ENCODE measurements around the gene CASZ1.

Gene CASZ1

DNA sequence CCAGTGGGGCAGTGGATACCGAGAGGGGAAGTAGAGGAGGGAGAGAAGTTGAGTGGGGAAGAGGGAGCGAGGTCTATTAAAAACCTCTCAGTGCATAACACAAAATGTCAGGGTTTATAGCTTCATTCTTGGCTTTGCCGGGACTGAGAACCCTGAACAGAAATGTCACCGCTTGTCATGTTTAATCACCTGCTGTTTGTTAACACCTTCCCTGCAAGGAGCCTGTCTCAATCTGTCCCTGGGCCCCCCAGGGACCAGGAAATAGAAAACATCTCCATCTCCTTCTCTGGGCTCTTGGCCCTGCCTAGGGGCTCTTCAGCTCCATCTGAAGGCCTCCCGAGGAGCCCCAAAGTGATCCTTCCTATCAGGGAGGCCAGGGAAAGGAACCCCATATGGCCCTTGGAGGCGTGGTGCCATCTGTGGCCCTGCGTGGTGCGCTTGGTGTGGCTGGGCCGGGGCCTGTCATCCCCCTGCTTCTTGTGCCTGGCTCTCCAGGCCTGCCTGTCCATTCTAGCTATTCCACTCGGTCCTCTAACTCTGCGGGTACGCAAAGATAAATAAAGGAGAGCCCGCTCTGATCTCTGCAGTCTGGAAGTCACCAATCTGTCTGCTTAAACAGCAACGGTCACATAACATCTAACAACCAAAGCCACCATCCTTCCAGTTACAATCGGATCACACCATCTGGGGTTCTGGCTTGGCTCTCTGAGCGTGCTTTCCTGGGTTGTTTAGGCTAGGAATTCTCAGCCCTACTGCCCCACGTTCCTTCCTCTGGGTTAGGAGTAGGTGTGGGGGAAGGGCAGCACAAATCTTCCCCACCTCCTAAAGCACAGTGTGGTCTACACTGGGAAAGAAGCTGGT is 113.8 kb downstream of the CASZ1 start:
- DNase-seq: no peak

DNA sequence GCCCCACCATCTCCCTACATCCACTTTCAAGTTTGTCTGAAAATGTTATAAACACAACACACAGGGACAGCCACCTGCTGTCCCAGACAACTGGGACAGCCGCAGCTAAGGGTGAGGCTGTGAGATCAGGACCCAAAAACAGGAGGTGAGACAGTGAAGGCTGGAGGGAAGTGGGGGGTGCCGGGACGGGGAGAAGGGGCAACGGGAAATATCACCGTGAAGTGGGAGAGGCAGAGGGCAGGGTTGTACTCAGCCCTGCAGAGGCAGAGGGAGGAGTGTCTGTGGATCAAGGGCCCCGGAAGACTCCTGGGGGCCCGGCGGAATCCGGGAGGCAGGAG is 114.4 kb downstream of the CASZ1 start:
- no peak for DNase-seq

DNA sequence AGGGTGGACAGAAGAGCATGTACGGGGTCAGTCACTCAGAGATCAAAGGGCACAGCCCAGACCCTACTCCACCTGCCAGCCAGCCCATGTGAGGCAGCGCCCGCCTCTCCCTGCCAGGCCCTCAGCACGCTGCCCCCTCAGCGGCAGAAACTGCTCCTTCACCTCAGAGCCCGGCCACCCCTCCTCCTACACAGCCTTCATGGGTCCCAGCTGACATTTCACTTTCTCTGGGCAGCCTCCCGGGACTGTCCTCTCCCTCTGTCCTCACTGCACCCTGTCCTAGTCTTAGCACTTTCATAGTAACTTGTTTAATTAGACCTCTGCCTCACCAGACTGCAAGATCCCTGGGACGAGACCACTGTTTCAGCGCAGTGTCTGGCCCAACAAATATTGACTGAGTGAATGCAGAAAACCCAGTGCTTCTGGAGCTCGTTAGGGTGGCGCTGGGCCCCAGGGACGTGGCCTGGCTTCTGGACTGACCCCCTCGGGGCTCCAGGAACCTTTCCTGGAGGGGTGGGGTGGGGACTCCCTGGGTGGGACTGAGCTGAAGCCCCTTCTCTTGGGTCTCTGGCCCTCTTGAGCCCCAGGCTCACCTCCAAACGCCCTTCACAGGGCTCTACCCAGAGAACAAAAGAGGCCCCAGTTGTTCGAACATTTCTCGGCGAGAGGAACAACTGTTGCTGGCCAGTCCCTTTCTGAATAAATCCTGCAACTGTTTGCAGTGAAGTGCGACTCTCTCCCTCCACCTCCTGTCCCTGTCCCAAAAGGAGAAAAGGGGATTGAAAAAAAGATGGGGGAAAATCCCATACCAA is 114.9 kb downstream of the CASZ1 start:
- no peak for DNase-seq

DNA sequence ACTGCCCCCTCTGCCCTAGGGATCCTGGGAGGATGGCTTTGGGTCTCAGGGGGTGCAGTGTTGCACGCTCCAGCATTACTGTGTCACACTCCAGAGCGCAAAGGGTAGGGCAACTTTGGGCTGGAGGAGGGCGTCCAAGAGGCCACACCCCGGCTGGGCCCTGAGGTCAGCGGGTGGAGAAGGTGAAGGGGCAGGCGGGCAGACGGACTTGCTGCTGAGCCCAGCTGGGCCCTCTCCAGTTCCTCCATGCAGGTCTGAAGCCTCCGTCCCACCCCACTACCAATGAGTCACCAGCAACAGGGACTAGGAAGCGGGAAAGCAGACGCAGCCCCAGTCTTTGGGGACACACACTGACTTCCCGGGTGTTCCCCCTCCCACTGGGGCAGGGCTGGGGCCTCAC is 116.0 kb downstream of the CASZ1 start:
- no peak for DNase-seq

DNA sequence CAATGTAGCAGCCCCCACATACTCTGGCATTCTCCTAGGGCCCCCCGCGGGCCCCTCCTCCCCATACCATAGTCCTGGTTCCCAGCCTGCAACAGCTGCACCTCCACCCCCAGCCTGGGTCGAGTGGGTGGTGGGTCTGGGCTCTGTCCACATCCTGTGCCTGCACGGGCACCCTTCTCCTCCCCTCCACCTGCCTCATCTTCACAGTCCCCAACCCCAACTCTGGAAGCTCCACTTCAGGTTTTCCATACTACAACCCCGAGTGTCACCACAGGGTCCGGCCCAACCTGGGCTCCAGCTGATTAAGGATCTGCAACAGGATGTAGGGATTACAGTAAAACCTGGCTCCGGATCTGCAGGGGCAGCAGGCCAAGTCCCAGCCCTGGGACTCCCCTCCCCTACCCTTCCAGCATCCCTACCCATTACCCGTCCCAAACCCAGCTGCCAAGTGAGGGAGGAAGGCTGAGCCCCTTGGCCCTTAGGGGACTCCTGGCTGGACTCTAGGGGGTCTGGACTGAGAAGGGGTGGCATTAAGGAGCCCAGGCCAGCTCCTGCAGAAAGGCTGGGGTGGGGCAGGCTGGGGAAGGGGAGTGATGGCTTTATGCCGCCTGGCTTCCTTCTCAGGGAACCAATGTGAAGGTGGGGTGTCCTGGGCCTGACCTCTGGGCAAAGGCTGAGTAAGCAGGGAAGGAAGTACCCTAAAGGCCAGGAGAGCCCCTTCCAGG is 116.8 kb downstream of the CASZ1 start:
- DNase-seq: no peak

DNA sequence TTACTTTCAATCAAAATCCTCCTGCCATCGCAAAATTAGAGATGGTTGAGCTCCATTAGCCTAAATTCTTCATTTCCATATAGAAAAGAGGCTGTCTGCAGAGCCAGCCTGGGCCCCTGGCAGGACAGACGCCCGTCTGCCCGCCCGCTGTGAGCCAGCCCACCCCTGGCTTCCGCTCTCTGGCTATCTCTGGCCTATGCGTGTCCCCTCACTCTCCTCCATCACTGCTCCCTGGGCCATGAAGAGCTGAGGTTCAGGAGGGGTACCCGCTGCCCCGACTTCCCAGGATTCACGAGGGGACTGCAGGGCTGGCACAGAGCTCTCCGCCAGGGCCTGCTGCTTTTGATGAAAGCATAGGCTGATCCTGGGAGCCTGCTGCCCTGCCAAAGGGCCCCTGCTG is 117.6 kb downstream of the CASZ1 start:
- DNase-seq: no peak

DNA sequence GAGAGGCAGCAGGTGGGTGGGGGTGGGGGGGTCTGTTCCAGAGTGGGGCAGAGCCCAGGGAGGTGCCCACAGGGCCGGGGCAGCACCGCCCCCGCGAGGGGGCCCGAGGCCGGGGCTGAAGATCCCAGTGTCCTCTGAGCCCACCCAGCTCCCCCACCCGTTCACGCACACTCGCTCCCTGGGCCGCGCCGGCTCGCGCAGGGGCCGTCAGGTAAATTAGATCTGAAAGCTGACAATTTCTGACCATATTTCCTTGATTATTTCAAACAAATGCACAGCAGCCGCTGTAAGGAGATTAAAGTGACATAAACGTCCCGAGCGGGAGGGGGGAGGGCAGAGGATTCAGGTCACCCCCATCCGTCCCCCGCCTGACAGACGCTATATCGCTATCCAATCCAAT is 118.0 kb downstream of the CASZ1 start:
- no peak for DNase-seq

DNA sequence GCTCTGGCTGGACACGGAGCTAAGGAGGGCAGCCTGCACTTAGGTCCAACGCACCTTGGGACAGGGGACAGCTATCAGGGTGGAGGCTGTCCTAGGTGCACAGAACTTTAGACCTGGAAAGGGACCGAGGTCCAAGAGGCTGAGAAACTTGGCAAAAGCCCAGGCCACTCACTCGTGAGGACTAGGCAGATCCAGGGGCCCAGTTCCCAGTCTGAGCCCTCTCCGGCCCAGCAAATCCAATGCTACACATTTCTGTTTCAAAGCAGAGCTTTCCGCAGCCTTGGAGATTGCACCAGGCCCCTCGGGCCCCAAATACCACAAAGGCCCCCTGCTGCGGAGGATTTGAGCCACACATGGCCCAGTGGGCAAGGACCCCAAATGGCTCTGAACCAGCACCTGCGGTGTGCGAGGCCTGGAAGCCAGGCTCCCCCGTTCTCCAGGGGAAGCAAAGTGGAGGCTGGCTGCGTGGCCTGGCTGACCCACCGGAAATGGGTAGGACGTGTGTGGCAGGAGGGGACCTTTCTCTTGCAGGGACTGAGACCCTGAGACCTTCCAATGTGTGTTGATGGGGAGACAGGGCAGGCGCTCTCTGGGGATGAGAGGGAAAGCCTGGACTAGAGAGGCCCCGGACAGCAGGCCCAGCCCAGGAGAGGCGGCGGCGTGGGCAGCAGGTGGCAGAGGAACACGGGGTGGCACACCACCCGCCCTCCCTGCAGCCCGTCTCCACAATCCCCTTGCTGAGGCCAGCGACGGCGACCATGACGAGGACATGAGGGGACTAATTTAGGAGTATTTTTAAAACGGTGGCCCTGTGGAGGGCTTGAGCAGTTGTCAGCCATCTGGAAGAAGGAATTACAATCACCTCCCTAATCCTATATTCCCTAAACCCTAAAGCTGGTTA is 118.7 kb downstream of the CASZ1 start:
- DNase-seq: no peak

DNA sequence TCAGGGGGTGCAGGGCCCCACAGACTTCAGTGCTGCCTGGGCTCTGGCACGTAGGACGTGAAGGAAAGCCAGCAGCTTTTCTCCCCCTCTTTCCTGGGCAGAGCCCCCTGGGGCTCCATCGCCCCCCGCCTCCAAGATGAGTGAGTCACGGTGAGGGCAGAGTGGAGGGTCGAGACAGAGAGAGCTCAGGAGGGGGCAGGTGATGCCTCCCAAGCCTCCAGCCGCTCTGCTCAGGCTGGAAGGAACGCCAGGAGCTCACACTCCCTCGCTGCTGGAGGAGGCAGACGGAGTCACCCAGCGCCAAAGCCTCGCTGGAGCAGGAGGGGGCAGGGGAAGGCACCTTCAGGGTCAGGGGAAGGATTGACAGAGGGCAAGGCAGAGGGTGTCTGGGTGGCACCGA is 119.5 kb downstream of the CASZ1 start:
- DNase-seq: no peak

DNA sequence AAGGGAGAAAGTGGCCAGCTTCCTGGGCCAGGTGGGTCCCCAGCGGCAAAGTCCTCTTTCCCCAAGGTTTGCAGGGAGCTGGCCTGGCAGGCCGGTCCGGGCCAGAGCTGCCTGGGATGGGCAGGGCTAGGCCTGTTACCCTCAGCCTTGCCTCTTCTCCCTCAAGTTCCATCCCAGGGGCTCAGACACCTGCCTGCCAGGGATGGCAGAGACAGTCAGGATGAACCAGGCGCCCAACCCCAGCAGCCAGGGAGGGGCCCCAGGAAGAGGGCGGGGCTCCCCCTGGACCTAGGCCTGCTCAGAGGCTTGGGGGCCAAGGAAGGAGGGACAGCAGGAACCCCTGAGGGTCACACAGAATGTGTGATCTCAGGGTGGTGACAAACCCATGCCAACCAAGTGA is 120.6 kb downstream of the CASZ1 start:
- no peak for DNase-seq

DNA sequence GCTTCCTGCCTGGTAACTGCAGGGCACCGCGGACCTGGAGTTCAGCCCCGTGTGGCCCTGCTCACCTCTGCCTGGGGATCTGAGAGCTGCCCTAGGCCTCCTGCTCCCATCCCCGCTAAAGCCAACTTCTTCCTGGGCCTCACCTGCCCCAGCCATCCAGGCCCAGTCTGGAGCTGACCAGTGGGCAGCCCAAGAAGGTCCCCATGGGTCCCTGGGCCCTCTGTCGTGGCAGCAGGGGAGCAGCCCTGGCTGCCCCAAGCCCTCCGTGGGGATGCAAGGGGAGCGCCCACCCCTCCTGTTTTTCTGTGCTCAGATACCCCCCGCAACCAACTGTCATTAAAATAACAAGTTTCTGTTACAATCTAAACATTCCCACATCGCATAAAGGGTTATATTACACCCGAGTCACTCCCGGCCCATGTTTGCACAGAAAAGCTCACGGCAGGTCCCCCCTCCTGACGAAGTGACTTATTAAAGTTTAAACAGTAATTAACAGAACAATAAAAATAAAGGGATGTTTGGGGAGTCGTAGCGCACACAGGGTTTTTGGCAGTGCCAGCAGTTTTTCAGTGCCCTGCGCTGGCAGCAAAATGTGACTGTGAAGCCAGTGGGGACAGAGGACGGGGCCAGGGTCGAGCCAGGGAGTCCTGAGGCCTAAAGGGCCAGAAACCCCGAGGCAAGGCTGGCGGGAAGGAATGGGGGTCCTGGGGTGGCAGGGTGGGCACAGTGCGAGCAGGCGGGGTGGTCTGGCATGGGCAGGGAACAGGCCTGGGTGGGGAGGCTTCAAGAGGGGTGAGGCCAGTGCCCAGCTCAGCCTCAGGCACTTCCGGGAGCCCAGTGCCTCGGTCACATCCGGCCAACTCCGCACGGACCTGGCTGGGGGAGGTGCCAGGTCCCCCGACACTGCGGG is 121.5 kb downstream of the CASZ1 start:
- no peak for DNase-seq

DNA sequence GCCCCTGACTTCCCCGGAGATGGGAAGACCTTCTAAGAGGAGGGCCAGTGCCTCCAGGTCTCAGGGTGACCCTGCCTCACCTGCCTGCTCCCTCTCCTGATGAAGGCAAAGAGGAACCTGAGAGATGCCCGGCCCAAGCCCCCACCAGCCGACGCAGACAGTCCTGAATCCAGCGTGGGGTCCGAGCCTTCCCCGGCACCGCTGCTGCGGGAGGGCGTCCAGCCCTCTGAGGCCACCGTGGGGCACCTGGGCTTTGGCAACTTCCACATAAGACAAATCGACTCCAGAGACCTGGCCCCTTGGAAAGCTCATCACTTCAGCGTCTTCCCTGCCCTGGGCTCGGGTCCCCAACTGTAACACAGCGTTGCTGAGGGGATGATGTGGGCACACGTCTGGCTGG is 122.2 kb downstream of the CASZ1 start:
- no peak for DNase-seq

DNA sequence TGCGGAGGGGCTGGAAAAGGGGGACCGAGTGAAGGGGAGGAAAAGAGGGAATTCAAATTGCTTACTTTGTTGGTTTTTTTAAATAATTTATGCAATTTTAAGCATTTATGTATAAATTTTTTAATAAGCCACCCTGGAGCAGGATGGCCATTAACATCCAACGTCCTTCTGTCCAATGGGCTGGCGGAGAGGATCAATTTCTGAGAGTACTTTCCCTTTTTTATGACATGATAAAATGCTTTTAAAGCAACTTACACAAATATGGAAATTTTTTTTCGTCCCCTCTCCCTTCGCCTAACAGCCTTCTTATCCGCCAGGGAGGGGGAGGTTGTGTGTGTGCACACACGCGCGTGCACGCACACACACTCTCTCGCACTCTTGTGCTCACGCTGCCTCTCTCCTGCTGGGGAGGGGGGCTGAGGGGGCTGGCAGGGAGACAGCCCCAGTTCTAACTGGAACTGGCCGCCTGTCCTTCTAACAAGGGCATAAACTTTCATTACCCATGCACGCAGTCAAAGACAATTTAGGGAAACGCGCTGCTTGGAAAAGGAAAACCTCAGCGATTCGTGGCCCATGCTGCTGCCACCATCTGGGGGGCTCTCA is 123.2 kb downstream of the CASZ1 start:
- DNase-seq: no peak

DNA sequence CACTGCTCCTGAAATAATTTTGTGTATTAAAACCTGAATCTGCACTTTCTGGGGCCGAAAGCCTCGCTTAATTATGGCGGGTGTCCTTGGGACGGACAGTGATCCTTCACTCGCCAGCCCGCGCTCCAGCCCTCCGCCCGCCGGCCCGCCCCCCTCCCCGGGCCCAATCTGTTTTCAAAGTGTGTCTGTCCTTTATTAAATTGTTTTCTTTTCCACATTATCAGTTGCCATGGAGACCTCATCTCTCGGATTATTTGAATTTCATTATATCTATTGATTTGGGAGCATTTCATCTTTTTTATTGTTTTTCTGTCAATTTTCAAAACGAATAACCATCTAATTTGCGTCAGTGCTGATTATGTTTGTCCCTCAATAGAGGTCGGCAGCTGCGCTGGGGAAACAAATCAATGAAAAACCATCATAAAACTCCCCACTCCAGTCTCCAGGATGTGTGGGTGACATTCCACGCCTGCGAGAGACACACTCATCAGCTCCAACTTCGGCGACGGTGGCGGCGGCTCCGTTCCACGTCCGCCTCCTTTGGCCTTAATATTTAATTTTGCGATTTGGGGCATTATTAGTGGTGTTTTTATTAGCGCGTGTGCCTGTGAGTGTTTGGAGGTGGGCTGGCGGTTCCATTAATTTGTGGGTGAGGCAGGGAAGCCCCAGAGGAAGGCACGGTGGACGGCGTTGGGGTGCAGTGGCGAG is 123.9 kb downstream of the CASZ1 start:
- no peak for DNase-seq

DNA sequence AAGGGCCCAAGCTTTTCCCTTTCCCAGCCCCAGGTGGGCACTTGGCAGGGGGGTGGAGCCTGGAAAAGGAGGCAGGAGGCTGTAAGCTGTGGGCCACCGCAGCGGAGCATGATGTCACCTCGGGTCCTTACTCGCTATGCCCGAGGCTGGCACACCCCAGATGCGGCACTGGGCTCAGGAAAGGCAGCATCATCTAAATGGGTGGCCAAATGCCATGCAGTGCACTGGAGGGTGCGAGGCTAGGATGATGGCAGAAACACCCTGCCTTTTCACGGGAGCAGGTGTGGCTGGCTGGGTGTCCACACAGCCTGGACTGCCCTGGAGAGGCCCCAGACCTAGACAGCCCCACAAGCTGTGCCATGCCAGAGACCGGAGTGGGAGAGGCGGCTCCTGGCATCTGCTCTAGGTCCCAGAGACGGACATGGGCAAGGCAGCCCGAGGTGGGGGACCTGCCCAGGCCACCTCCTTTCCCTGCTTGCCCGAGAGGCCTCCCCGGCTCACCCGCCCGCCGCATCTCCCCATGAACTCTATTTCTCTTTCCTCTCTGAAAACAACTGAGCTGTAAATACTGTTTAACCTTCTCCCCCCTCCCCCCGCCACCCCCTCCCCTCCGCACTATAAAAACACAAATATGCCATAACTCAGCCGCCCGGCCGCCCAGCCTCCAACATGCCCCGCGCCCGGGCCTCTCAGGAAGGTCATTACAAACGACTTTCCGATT is 124.7 kb downstream of the CASZ1 start:
- no peak for DNase-seq

DNA sequence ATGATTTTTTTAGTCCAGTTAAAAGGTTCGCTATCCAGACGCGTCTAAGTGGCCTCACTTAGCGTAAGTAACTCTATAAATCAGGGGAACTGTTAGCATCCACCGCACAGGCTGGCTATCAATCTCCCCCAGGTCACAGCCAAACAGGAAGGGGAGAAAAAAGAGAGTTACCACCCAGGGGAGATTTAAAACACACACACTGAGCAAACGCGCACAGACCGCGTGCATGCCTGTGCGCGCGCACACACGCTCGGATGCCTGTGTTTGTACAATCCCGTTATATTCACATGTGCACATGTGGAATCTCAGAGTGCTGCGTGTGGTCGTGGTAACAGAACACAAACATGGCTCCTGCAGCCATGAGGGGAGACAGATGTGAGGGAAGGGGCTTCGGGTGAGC is 125.4 kb downstream of the CASZ1 start:
- DNase-seq: no peak

DNA sequence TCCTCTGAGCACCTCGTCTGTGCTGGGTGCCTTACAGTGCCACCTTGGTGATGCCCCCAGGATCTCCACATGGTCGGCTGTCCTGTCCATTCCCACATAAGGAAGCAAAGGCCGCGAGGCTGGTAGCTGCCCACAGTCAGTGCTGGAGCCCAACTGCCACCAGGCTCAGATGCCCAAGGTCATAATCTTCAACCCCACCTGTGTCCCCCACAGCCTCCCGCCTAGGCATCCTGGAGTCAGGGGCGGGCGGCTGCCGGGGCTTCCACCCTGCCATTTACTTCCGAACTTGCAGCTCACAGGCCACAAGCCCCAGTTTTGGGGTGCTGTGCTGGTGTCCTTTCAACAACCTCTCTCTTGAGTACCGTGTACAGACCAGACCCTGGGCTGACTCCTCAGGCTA is 126.3 kb downstream of the CASZ1 start:
- no peak for DNase-seq

DNA sequence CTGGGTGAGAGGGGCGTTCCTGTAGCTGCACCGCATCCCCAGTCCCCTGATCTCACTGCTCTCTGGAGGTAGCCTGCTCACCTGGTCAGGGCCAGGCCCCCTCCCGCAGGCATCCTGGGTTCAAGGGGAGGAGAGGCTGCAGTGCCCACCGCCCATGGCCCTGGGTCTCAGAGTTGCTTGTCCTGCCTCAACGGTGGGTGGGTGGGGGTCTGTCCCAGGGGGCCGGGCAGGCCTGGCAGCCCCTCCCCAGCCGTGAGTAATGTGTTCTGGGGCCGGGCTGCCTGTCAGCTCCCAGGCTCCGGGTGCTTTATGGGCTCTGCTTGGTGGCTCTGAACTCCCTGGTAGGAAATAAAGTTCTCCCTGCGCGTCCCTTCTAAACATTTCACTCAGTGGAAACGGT is 126.9 kb downstream of the CASZ1 start:
- DNase-seq: no peak

DNA sequence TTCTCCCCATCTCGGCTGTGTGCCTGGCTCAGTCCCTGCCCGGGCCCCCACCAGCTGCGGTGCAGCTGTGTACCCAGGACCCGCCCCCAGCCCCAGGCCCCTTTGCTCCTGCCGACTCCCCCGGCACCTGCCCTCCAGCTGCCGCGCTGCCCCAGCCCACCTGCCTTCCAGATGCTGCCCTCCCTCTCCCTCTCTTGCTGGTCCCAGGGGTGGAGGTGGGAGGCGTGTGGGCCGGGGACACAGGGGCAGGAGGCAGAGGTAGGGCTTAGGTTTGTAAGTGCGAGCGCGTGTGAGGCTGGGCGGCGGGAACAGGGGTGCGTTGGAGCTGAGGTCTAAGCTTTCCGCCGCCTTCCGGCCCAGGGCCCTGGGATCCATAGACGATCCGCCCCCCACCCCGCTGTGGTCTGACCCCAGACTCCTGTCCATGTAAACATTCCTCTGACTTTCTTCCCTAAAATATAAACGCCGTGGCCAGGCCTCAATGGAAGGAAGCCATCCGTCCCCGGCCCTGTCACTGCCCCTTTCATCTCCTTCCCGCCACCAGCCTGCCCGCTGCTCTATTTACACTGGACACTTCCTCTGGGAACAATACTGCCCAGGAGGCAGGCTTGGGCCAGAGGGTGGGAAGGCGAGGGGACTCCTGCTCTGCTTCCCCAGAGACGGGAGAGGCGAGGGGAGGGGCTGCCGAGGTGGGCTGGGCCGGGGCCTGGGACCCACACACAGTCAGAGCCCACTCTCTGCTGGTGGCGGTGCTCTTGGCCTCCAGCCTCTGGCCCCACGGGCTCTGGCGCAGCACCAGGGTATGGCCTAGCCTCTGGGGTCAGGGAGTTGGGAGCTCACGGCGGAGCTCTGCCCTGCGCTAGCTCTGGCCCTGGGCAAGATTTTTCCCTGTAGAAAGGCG is 128.3 kb downstream of the CASZ1 start:
- no peak for DNase-seq

Data from activated effector memory CD4-positive, alpha-beta T cell treated with anti-CD3 and anti-CD28 coated beads, Interleukin-2, amount 50 U/mL, for 16 hours (primary cell).